Fibroblast of villous mesenchyme (primary cell): ENCODE results near the gene KCNMB2. TPM values are rescaled to one million over a fixed set of nuclear protein-coding genes. Genes with fewer than 3 reads are reported as not detected.
A peak's percentile ranks its signal among the peaks of the same experiment; 100 is the strongest.

Experiments
- DNase-seq: peaks from one replicate; pipeline ENCODE4 v3.0.0-alpha.2; 2010; ENCODE audit warnings: low read depth
- H3K4me3 ChIP-seq: 2 replicates; pipeline ENCODE4 v1.5.1; 2011; ENCODE audit warnings: low read depth, mild to moderate bottlenecking, low read length
- CTCF ChIP-seq: IDR thresholded peaks from 2 replicates; pipeline ENCODE4 v1.5.1; 2012; ENCODE audit warnings: low read depth, mild to moderate bottlenecking, low read length; ENCODE audit not compliant: insufficient read depth
- total RNA-seq: library from RNA; depleted of rRNA; stranded (reverse); fragments of >200 nt; gene quantifications from 2 replicates; pipeline ENCODE4 v1.2.3, GENCODE V29; 2012

KCNMB2 gene
- total RNA-seq, 1 donor, result not detected

GRCh38 chr3:178562947-178563232, 26.7 kb downstream of the KCNMB2 start:
- no peak for TF ChIP-seq CTCF
- H3K4me3 ChIP-seq, result no peak overlapping the region
- DNase-seq, result peak; percentile 52

GRCh38 chr3:178567611-178568010, 31.4 kb downstream of the KCNMB2 start:
- no peak overlapping the region for H3K4me3 ChIP-seq
- no peak for TF ChIP-seq CTCF
- peak; percentile 39 for DNase-seq

GRCh38 chr3:178568155-178568731, 32.0 kb downstream of the KCNMB2 start:
- peak; percentile 74 for DNase-seq
- H3K4me3 ChIP-seq, result no peak overlapping the region
- TF ChIP-seq CTCF, result no peak

GRCh38 chr3:178568911-178569310, 32.7 kb downstream of the KCNMB2 start:
- no peak for TF ChIP-seq CTCF
- DNase-seq, result no peak
- no peak overlapping the region for H3K4me3 ChIP-seq

GRCh38 chr3:178569826-178570225, 33.6 kb downstream of the KCNMB2 start:
- no peak overlapping the region for H3K4me3 ChIP-seq
- DNase-seq, result no peak
- no peak for TF ChIP-seq CTCF

- DNase-seq, result no peak
- no peak overlapping the region for H3K4me3 ChIP-seq
- TF ChIP-seq CTCF, result no peak
These were observed 47.8 kb downstream of the KCNMB2 start for GRCh38 chr3:178583963-178584575.
